SW 1271 (cell line): Measurements from ENCODE around the gene CPSF4.
"Not testable (repeated sequence)": the region's sequence is repeated elsewhere in the genome, so short reads cannot be mapped to it uniquely, and the experiment has no call there.

Experiments
- DNase-seq, 2 experiments: peaks; one replicate each; lab custom pipeline; 2025; lab: John Stamatoyannopoulos, UW

The CPSF4 gene

GRCh38 chr7:99408379-99409191 is 30.2 kb upstream of the CPSF4 start, which contains the start of the genes BUD31 and PDAP1:
TSS of gene BUD31 (plus strand) at chr7:99408969. CDS start at chr7:99411093, 2,124 bp downstream.
TSS of gene PDAP1 (minus strand) at chr7:99408597. CDS start at chr7:99408548, 49 bp downstream.
- DNase-seq, result peak; percentile 84 to 96

GRCh38 chr7:99409192-99409572 is 29.6 kb upstream of the CPSF4 start:
- DNase-seq, result peak in 1 of 2 experiments; percentile 50

- no peak for DNase-seq
Measured at GRCh38 chr7:99409806-99410205, 28.9 kb upstream of the CPSF4 start.

GRCh38 chr7:99410635-99411034 is 28.1 kb upstream of the CPSF4 start:
- DNase-seq, result no peak

- DNase-seq, result peak in 1 of 2 experiments; percentile 56
Measured at GRCh38 chr7:99415513-99416127, 23.1 kb upstream of the CPSF4 start.

- no peak for DNase-seq
Measured at GRCh38 chr7:99418260-99418659, 20.5 kb upstream of the CPSF4 start.

- DNase-seq, result no peak
Measured at GRCh38 chr7:99419323-99420021, 19.3 kb upstream of the CPSF4 start.

GRCh38 chr7:99420213-99420612 is 18.5 kb upstream of the CPSF4 start:
- DNase-seq, result no peak

- no peak for DNase-seq
Measured at GRCh38 chr7:99420986-99421385, 17.8 kb upstream of the CPSF4 start.

GRCh38 chr7:99422186-99422585 is 16.6 kb upstream of the CPSF4 start:
- DNase-seq, result no peak

- no peak for DNase-seq
Measured at GRCh38 chr7:99422625-99423024, 16.1 kb upstream of the CPSF4 start.

GRCh38 chr7:99424932-99425730 is 13.6 kb upstream of the CPSF4 start:
- DNase-seq, result no peak

- DNase-seq, result no peak
Measured at GRCh38 chr7:99428972-99429566, 9.7 kb upstream of the CPSF4 start.

- DNase-seq, result no peak
Measured at GRCh38 chr7:99429756-99430155, 9.0 kb upstream of the CPSF4 start.

GRCh38 chr7:99431756-99432540 is 6.8 kb upstream of the CPSF4 start:
- not testable (repeated sequence) for DNase-seq

GRCh38 chr7:99433158-99433557 is 5.6 kb upstream of the CPSF4 start:
- no peak for DNase-seq

GRCh38 chr7:99437946-99438572 is 684 bp upstream of the CPSF4 start:
- DNase-seq, result no peak

GRCh38 chr7:99440195-99440594 is 1.5 kb downstream of the CPSF4 start:
- no peak for DNase-seq

- DNase-seq, result peak in 1 of 2 experiments; percentile 11
Measured at GRCh38 chr7:99446096-99446495, 7.4 kb downstream of the CPSF4 start.

- DNase-seq, result no peak
Measured at GRCh38 chr7:99447943-99448342, 9.2 kb downstream of the CPSF4 start.
